Trophoblast cell (in vitro differentiated cells and primary cell): ENCODE measurements around the gene TRAF6.

Experiments
- DNase-seq, 2 donors: peaks; one replicate each; pipeline ENCODE4 v3.0.0-alpha.2; 2016
- H2AFZ ChIP-seq: 2 replicates; pipeline ENCODE4 v1.6.1; 2013; ENCODE audit warnings: low read length, moderate library complexity, mild to moderate bottlenecking; ENCODE audit not compliant: insufficient read depth, poor library complexity
- H2AK5ac ChIP-seq: 2 replicates; pipeline ENCODE4 v1.6.1; 2013; ENCODE audit warnings: mild to moderate bottlenecking, low read length
- H2BK120ac ChIP-seq: 2 replicates; pipeline ENCODE4 v1.6.1; 2013; ENCODE audit warnings: low read length, mild to moderate bottlenecking, moderate library complexity; ENCODE audit not compliant: insufficient read depth, poor library complexity
- H2BK12ac ChIP-seq: 2 replicates; pipeline ENCODE4 v1.6.1; 2013; ENCODE audit warnings: mild to moderate bottlenecking, low read length, moderate library complexity
- H2BK5ac ChIP-seq: 2 replicates; pipeline ENCODE4 v1.6.1; 2013; ENCODE audit warnings: low read length, low read depth, moderate library complexity, mild to moderate bottlenecking; ENCODE audit not compliant: poor library complexity
- H3K14ac ChIP-seq: 2 replicates; pipeline ENCODE4 v1.6.1; 2013; ENCODE audit warnings: mild to moderate bottlenecking, low read length
- H3K18ac ChIP-seq: 2 replicates; pipeline ENCODE4 v1.6.1; 2013; ENCODE audit warnings: mild to moderate bottlenecking, low read length
- H3K23ac ChIP-seq: 2 replicates; pipeline ENCODE4 v1.6.1; 2013; ENCODE audit warnings: low read length
- H3K27ac ChIP-seq: 2 replicates; pipeline ENCODE4 v1.5.1; 2013; ENCODE audit warnings: low read depth, mild to moderate bottlenecking, inconsistent platforms, low read length, moderate library complexity
- H3K27me3 ChIP-seq: 2 replicates; pipeline ENCODE4 v1.6.1; 2013; ENCODE audit warnings: inconsistent platforms, mild to moderate bottlenecking, low read length, moderate library complexity; ENCODE audit not compliant: insufficient read depth
- H3K36me3 ChIP-seq, 2 experiments: 1 replicate in 1 of 2; 2 replicates in 1 of 2; pipeline ENCODE4 v1.6.1; 2013; ENCODE audit warnings: low read length in 2 of 2, mild to moderate bottlenecking in 2 of 2, moderate library complexity in 1 of 2; ENCODE audit not compliant: insufficient read depth in 2 of 2, control insufficient read depth in 1 of 2
- H3K4ac ChIP-seq: 2 replicates; pipeline ENCODE4 v1.6.1; 2013; ENCODE audit warnings: low read depth, mild to moderate bottlenecking, low read length, moderate library complexity
- H3K4me1 ChIP-seq, 2 experiments: 1 replicate in 1 of 2; 2 replicates in 1 of 2; pipeline ENCODE4 v1.6.1; 2013; ENCODE audit warnings: low read length in 2 of 2, mild to moderate bottlenecking in 2 of 2, moderate library complexity in 1 of 2; ENCODE audit not compliant: insufficient read depth in 2 of 2, control insufficient read depth in 1 of 2
- H3K4me2 ChIP-seq: 2 replicates; pipeline ENCODE4 v1.6.1; 2013; ENCODE audit warnings: inconsistent platforms, mild to moderate bottlenecking, low read length, moderate library complexity
- H3K4me3 ChIP-seq: 2 replicates; pipeline ENCODE4 v1.5.1; 2013; ENCODE audit warnings: mild to moderate bottlenecking, low read depth, low read length, inconsistent platforms
- H3K79me1 ChIP-seq: one replicate; pipeline ENCODE4 v1.6.1; 2013; ENCODE audit warnings: low read length
- H3K79me2 ChIP-seq: 2 replicates; pipeline ENCODE4 v1.6.1; 2013; ENCODE audit warnings: low read length, mild to moderate bottlenecking; ENCODE audit not compliant: control insufficient read depth, insufficient read depth, poor library complexity
- H3K9ac ChIP-seq: 2 replicates; pipeline ENCODE4 v1.6.1; 2013; ENCODE audit warnings: mild to moderate bottlenecking, low read length
- H3K9me3 ChIP-seq: 2 replicates; pipeline ENCODE4 v1.6.1; 2013; ENCODE audit warnings: low read depth, mild to moderate bottlenecking, control low read depth, inconsistent platforms, low read length; ENCODE audit not compliant: insufficient read depth
- H4K12ac ChIP-seq: 2 replicates; pipeline ENCODE4 v1.6.1; 2013; ENCODE audit warnings: low read depth, mild to moderate bottlenecking, low read length, moderate library complexity
- H4K8ac ChIP-seq: 2 replicates; pipeline ENCODE4 v1.6.1; 2013; ENCODE audit warnings: low read depth, mild to moderate bottlenecking, low read length, moderate library complexity
- H4K91ac ChIP-seq: one replicate; pipeline ENCODE4 v1.6.1; 2013; ENCODE audit warnings: low read depth, mild to moderate bottlenecking, low read length, moderate library complexity
- WGBS: extraction: QIAGEN DNeasy Blood & Tissue Kit; methylation state at CpG from one replicate; pipeline ENCODE4 v1.1.7; 2013; ENCODE audit warnings: missing lambda C conversion rate; ENCODE audit not compliant: insufficient read length, insufficient coverage; ENCODE audit errors: extremely low coverage; 5-methylcytosine and 5-hydroxymethylcytosine counted together

The TRAF6 gene

DNA sequence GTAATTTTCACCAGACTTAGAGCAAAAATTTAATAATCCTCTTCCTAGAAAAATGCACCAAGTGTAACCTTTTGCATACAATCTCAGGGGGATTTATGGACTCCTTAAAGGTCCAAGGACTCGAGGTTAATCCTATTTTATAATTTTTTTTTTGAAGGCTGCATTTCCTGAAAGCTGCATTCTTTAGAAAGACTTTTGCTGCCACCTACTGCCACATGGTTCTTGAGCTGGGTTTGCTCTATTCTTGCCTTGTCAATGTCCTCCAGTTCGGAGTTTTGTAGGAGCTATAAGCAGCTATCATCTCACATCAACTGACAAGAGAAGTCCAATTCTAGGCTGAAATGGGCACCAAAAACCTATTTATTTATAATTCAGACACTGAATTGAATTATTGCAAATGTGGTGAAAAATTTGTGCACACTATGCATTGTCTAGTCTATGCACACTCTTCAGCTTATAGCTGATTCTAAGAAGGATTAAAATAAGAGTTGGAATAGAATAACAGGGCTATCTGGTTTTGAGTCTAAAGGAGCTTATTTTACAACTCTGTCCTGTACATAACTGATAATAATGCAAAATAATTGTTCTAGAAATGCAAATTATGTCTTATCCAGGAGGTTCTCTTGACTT lies 31.3 kb downstream of the TRAF6 start:
- no peak overlapping the region for H2BK5ac ChIP-seq
- H3K14ac ChIP-seq = no peak overlapping the region
- no peak overlapping the region for H3K23ac ChIP-seq
- H2AFZ ChIP-seq = no peak overlapping the region
- no peak overlapping the region for H3K4me3 ChIP-seq
- no peak overlapping the region for H4K8ac ChIP-seq
- H3K27me3 ChIP-seq = no peaks in the 10 kb centered on the region
- H2BK12ac ChIP-seq = no peak overlapping the region
- H3K9ac ChIP-seq = no peak overlapping the region
- H3K27ac ChIP-seq = no peak overlapping the region
- H2AK5ac ChIP-seq = no peak overlapping the region
- H3K79me2 ChIP-seq = no peaks in the 10 kb centered on the region
- WGBS = no CpG with 5 or more reads among the region's 2 CpGs
- no peaks in the 10 kb centered on the region for H3K79me1 ChIP-seq
- H3K9me3 ChIP-seq = no peaks in the 10 kb centered on the region
- H3K4ac ChIP-seq = no peak overlapping the region
- no peak overlapping the region for H2BK120ac ChIP-seq
- no peak overlapping the region for H3K18ac ChIP-seq
- no peak overlapping the region for H4K12ac ChIP-seq
- H3K36me3 ChIP-seq = peaks cover 0 to under 1% of the 10 kb centered on the region in 2 experiments
- no peaks in the 10 kb centered on the region for H3K4me1 ChIP-seq
- H3K4me2 ChIP-seq = no peak overlapping the region
- no peak overlapping the region for H4K91ac ChIP-seq
- DNase-seq = peak in 1 of 2 donors; percentile 57

DNA sequence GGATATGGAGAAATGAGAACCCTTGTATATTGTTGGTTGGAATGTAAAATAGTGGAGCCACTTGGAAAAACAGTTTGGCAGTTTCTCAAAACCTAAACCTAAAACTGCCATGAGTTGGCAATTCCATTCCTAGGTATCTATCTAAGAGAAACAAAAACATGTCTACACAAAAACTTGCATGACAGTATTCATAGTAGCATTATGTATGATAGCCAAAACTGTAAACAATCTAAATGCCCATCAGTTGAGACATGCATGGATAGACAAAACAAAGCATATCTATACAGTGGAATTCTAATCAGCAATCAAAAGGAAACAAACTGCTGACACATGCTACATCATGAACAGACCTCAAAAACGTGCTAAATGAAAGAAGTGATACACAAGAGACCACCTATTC lies 34.9 kb downstream of the TRAF6 start:
- Histone ChIP-seq H3K27me3 (no peaks in the 10 kb centered on the region), H2BK120ac (no peak overlapping the region), H3K36me3 (peaks cover 0 to 2% of the 10 kb centered on the region in 2 experiments), H3K27ac (no peak overlapping the region), H2BK12ac (no peak overlapping the region), H3K9me3 (no peaks in the 10 kb centered on the region), H2AK5ac (no peak overlapping the region), H3K14ac (no peak overlapping the region), H2BK5ac (no peak overlapping the region), H3K4me2 (no peak overlapping the region), H3K9ac (no peak overlapping the region), H4K91ac (no peak overlapping the region), H2AFZ (no peak overlapping the region), H3K4me3 (no peak overlapping the region), H3K23ac (no peak overlapping the region), H3K79me1 (no peaks in the 10 kb centered on the region), H3K4me1 (no peaks in the 10 kb centered on the region), H3K4ac (no peak overlapping the region), H3K18ac (no peak overlapping the region), H3K79me2 (no peaks in the 10 kb centered on the region), H4K12ac (no peak overlapping the region), H4K8ac (no peak overlapping the region)
- no CpG with 5 or more reads among the region's 1 CpG for WGBS
- DNase-seq = peak in 1 of 2 donors; percentile 52

DNA sequence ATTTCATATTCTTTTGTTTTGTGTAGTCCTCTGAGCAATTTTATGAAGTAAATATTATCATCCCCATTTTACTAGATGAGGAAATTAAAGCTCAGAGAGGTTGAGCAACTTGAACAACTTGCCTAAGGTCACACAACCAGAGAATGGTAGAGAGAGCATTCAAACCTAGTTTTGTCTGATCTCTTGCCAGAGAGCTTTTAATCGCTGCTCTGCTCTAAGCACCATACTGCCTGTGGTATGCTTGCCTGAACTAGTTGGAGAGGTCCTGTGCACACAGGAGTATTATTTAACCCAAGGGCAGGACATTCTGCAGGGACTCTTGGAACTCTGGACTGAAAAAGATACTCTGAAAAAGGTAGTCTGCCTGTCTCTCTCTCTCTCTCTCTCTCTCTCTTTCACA lies 38.5 kb downstream of the TRAF6 start:
- Histone ChIP-seq H3K4ac (no peak overlapping the region), H2BK12ac (no peak overlapping the region), H3K79me2 (no peaks in the 10 kb centered on the region), H3K23ac (no peak overlapping the region), H2BK120ac (no peak overlapping the region), H3K9ac (no peak overlapping the region), H3K79me1 (no peaks in the 10 kb centered on the region), H3K4me3 (no peak overlapping the region), H4K8ac (no peak overlapping the region), H3K36me3 (peaks cover 3% of the 10 kb centered on the region in 2 experiments), H4K12ac (no peak overlapping the region), H2AK5ac (no peak overlapping the region), H3K9me3 (no peaks in the 10 kb centered on the region), H3K27me3 (no peaks in the 10 kb centered on the region), H3K18ac (no peak overlapping the region), H3K4me2 (no peak overlapping the region), H2BK5ac (no peak overlapping the region), H4K91ac (no peak overlapping the region), H2AFZ (no peak overlapping the region), H3K4me1 (peaks cover 0 to 2% of the 10 kb centered on the region in 2 experiments), H3K27ac (no peak overlapping the region), H3K14ac (no peak overlapping the region)
- no CpG with 5 or more reads among the region's 1 CpG for WGBS
- no peak for DNase-seq

DNA sequence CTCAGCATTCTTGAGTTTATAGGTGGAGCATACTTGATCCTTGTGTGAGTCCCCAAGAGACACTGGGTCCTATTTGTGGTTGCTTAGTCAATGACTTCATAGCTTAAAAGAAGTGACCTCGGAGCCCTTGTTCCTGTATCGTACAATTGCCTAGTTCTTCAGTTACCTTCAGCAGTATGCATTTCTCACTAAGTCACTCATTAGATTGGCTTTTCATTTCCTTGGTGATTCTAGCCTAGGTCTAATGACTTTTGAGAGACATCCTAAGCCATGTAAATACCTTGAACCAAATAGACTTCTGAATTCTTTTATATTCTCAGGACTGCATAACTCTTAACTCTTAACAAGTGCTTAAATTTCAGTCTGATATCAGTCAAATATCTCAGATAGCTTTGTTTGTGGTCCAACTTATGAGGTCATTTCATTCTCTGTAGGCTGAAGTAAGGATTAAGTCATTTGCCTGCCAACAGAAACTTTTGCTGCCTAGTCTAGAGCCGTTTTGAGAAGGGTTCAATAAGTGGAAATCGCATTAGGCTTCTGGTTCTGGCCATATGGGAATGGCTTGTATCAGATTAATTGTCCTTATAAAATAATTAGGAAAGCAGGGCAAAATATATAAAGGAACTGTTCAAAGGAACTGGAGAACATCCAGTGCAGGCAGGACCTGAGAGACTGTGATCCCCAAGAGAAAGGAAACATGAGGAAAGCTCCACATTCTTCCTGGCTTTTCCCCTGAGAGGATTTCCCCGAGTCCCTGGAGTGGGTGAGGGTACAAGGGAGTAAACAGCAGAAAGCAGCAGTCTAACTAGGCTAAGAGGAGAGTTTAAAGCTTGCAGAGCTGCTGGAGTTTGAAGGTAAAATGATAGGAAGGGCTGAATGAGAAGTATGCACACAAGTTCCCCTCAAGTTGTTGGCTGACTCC lies 39.9 kb downstream of the TRAF6 start:
- no peak overlapping the region for H3K27ac ChIP-seq
- no peak overlapping the region for H2BK120ac ChIP-seq
- H3K4ac ChIP-seq = no peak overlapping the region
- H3K4me1 ChIP-seq = peaks cover 0 to 2% of the 10 kb centered on the region in 2 experiments
- H3K14ac ChIP-seq = no peak overlapping the region
- H3K4me3 ChIP-seq = no peak overlapping the region
- no peaks in the 10 kb centered on the region for H3K27me3 ChIP-seq
- H2BK12ac ChIP-seq = no peak overlapping the region
- H3K79me2 ChIP-seq = no peaks in the 10 kb centered on the region
- no peak overlapping the region for H3K9ac ChIP-seq
- no peak overlapping the region for H2AFZ ChIP-seq
- peaks cover 3 to 9% of the 10 kb centered on the region in 2 experiments for H3K36me3 ChIP-seq
- no peak overlapping the region for H3K4me2 ChIP-seq
- H3K79me1 ChIP-seq = no peaks in the 10 kb centered on the region
- H3K23ac ChIP-seq = no peak overlapping the region
- H2BK5ac ChIP-seq = no peak overlapping the region
- DNase-seq = no peak
- no CpG with 5 or more reads among the region's 5 CpGs for WGBS
- H3K9me3 ChIP-seq = no peaks in the 10 kb centered on the region
- no peak overlapping the region for H2AK5ac ChIP-seq
- no peak overlapping the region for H3K18ac ChIP-seq
- H4K8ac ChIP-seq = no peak overlapping the region
- no peak overlapping the region for H4K12ac ChIP-seq
- no peak overlapping the region for H4K91ac ChIP-seq
